Small intestine (tissue), 7 donors: ENCODE data around the gene CAPN14. TPM values are rescaled to one million over a fixed set of nuclear protein-coding genes. Genes with fewer than 3 reads are reported as not detected.

Experiments used
- DNase-seq, 2 donors: peaks; one replicate each; pipeline versions ENCODE4 v3.0.0 to v3.0.0-alpha.2; 2013
- FAIRE-seq: peaks from 2 replicates; lab custom pipeline; 2012; peaks lifted over from hg19 to GRCh38; lab: Jason Lieb, UNC
- H3K27ac ChIP-seq, 3 donors: one replicate each; pipeline ENCODE4 v1.5.1; 2013; ENCODE audit warnings: low read length in 2 of 3, mild to moderate bottlenecking in 2 of 3, control low read depth in 1 of 3, inconsistent platforms in 1 of 3, low read depth in 1 of 3, moderate library complexity in 1 of 3
- H3K27me3 ChIP-seq, 3 donors: one replicate each; pipeline ENCODE4 v1.6.1; 2013; ENCODE audit warnings: low read length in 3 of 3, inconsistent platforms in 1 of 3; ENCODE audit not compliant: control insufficient read depth in 3 of 3, insufficient read depth in 3 of 3
- H3K36me3 ChIP-seq, 3 donors: one replicate each; pipeline ENCODE4 v1.6.1; 2013; ENCODE audit warnings: low read length in 3 of 3, inconsistent platforms in 1 of 3, low read depth in 1 of 3, mild to moderate bottlenecking in 1 of 3, moderate library complexity in 1 of 3; ENCODE audit not compliant: control insufficient read depth in 3 of 3, insufficient read depth in 2 of 3
- H3K4me1 ChIP-seq, 3 donors: one replicate each; pipeline ENCODE4 v1.6.1; 2013; ENCODE audit warnings: low read length in 2 of 3, inconsistent platforms in 1 of 3, low read depth in 1 of 3, mild to moderate bottlenecking in 1 of 3, moderate library complexity in 1 of 3; ENCODE audit not compliant: control insufficient read depth in 3 of 3, insufficient read depth in 2 of 3
- H3K4me3 ChIP-seq, 3 donors: one replicate each; pipeline ENCODE4 v1.5.1; 2013; ENCODE audit warnings: low read length in 3 of 3, control low read depth in 1 of 3, inconsistent platforms in 1 of 3, low read depth in 1 of 3, mild to moderate bottlenecking in 1 of 3, moderate library complexity in 1 of 3
- H3K9me3 ChIP-seq, 2 donors: one replicate each; pipeline ENCODE4 v1.6.1; 2013; ENCODE audit warnings: low read depth in 1 of 2, low read length in 1 of 2; ENCODE audit not compliant: control insufficient read depth in 2 of 2, insufficient read depth in 1 of 2
- WGBS, 3 donors: extraction: QIAGEN DNeasy Blood & Tissue Kit; methylation state at CpG; one replicate each; pipeline ENCODE4 v1.1.7; 2013; 5-methylcytosine and 5-hydroxymethylcytosine counted together
- polyA plus RNA-seq, 4 donors: library from polyadenylated mRNA; stranded (reverse) in 3 of 4; unstranded in 1 of 4; fragments of 200-250 nt in 3 of 4; fragments of 120-200 nt in 1 of 4; gene quantifications; one replicate each; pipeline versions ENCODE4 v1.2.1 to v1.2.3, GENCODE V29; 2013
- donor health status: healthy with polysubstance abuse.
- donor health status: control.
- donor health status: control.
- donor health status: Bipolar disorder and iron deficiency.
- donor health status: healthy.

CAPN14 gene
- polyA plus RNA-seq, 4 donors: 0.06 to 0.15 TPM; not detected in 2

DNA sequence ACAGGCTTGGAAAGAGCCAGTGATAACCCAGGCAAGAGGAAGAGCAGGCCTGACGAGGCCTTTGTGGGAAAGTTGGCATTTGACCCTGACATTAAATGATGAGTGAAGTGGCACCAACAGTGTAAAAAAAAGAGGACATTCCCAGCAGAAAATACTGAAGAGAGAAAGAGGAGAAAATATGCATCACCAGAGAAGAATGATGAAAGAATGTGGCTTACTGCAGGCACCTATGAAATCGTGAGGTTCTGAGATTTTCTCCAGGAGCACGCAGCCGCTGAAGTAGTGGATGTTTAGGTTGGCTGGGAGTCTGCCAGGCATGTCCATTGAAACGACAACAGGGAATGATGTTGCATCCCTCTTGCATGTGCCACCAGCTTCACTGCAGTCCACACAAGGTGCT lies 30.4 kb upstream of the CAPN14 start:
- H3K4me1 ChIP-seq: no peaks in the 10 kb centered on the region
- H3K36me3 ChIP-seq: peaks cover 0 to 9% (median 0%) of the 10 kb centered on the region in 3 donors
- no peak for DNase-seq
- H3K4me3 ChIP-seq: no peak overlapping the region
- no peaks in the 10 kb centered on the region for H3K9me3 ChIP-seq
- FAIRE-seq: no peak
- H3K27ac ChIP-seq: no peak overlapping the region
- H3K27me3 ChIP-seq: no peaks in the 10 kb centered on the region
- WGBS, 3 donors: 87 to 89% (median 88%) methylated on average over 5 of the region's 5 CpGs

DNA sequence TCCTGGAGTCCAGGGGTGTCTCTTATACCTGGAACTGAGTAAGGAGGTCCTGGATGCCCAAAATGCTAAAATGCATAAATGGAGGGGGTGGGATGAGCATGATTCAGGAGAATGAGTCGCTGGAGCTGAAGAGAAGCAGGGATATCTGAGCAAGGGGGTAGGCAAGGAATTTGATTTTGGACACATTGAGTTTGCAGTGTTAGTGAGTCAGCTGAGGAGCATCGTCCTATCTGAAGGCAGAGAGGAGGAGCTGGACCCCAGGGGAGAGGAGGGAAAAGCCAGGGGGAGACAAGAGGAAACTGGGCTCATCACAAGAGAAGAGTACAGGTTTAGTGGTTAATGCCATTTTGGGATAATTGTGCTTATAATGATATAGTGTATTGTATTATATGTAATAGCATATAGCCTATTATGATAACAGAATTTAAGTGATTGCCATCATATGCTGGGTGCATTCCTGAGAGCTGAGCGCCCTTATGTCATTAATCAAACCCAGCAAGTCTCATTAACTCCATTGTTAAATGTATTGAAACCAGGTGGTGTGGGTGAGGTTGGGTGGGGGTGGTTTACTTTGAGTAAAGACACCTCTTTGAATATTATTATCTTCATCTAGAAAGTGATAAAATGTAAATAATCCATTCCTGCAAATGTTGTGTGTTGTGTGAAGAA lies 29.0 kb upstream of the CAPN14 start:
- no peaks in the 10 kb centered on the region for H3K9me3 ChIP-seq
- no peak overlapping the region for H3K4me3 ChIP-seq
- H3K4me1 ChIP-seq: no peaks in the 10 kb centered on the region
- no peak overlapping the region for H3K27ac ChIP-seq
- FAIRE-seq (no peak), DNase-seq (no peak)
- H3K27me3 ChIP-seq: no peaks in the 10 kb centered on the region
- H3K36me3 ChIP-seq: peaks cover 0 to 9% (median 0%) of the 10 kb centered on the region in 3 donors
- WGBS, 3 donors: 76 to 91% (median 85%) methylated on average over 3 of the region's 3 CpGs

DNA sequence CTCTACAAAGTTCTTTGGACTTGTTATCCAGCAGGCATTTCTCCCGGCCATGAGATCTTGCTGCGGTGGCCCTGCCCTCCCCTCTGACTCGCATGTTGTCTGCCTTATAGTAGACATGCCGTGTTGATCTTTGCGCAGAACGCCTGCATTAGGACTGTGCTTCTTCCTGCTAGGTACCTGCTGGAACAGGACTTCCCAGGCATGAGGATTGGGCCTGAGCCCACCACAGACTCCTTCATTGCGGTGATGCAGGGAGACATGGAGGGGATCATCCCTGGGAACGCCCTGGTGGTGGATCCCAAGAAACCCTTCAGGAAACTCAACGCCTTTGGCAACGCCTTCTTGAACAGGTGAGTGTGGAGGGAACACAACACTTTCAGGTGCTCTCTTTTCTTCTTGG lies 26.8 kb upstream of the CAPN14 start:
- peaks cover 0 to 2% (median 0%) of the 10 kb centered on the region in 3 donors for H3K36me3 ChIP-seq
- H3K27me3 ChIP-seq: no peaks in the 10 kb centered on the region
- 92 to 96% (median 94%) methylated on average over 10 of the region's 10 CpGs for WGBS, 3 donors
- no peak overlapping the region for H3K27ac ChIP-seq
- no peak overlapping the region for H3K4me3 ChIP-seq
- H3K4me1 ChIP-seq: no peaks in the 10 kb centered on the region
- DNase-seq: no peak
- no peak for FAIRE-seq
- H3K9me3 ChIP-seq: no peaks in the 10 kb centered on the region

DNA sequence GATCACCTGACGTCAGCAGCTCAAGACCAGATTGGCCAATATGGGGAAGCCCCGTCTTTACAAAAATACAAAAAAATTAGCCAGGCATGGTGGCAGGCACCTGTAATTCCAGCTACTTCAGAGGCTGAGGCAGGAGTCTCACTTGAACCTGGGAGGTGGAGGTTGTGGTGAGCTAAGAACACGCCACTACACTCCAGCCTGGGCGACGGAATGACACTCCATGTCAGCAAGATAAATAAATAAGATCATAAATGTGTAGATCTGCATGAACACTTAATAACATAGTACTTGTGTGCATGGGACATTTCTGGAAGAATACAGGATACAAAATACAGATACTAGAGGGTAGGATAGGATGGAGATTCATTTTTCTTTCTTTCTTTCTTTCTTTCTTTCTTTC lies 25.7 kb upstream of the CAPN14 start:
- Histone ChIP-seq H3K4me1 (no peaks in the 10 kb centered on the region), H3K4me3 (no peak overlapping the region), H3K27ac (no peak overlapping the region), H3K9me3 (no peaks in the 10 kb centered on the region), H3K27me3 (no peaks in the 10 kb centered on the region), H3K36me3 (no peaks in the 10 kb centered on the region)
- FAIRE-seq (no peak), DNase-seq (no peak)
- 93 to 95% (median 95%) methylated on average over 5 of the region's 5 CpGs for WGBS, 3 donors

DNA sequence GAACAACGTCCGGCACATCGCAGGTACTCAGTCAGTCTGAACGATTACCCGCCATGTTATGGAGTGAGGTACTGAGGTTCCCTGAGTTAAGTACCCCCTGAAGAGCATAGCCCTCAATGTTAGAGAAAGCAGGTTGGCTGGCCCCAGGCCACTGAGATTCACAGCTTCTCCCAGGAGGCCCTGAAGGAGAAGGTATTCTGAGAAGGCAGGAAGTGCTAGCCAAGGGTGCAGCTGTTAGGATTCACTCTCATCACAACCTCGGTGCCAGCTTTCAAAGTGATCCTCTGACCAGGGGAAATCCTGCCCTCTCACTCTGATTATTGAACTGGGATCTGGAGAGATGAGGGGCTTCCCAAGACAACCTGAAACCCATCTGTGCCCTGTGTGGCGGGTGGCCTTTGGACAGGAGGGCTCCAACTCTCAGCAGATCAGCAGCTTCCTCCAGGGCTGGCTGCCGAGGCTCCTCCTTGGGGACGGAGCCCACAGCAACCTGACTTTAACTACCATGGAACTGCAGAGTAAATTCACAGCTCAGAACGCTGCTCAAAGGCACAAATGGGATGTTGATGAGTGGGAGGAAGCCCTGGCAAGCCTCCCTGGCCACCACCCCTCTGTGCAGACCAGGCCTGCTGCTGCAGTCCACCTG lies 24.4 kb upstream of the CAPN14 start:
- 81 to 85% (median 82%) methylated on average over 10 of the region's 10 CpGs for WGBS, 3 donors
- no peaks in the 10 kb centered on the region for H3K36me3 ChIP-seq
- no peak overlapping the region for H3K4me3 ChIP-seq
- H3K4me1 ChIP-seq: no peaks in the 10 kb centered on the region
- no peak overlapping the region for H3K27ac ChIP-seq
- DNase-seq: no peak
- no peak for FAIRE-seq
- no peaks in the 10 kb centered on the region for H3K9me3 ChIP-seq
- H3K27me3 ChIP-seq: no peaks in the 10 kb centered on the region

DNA sequence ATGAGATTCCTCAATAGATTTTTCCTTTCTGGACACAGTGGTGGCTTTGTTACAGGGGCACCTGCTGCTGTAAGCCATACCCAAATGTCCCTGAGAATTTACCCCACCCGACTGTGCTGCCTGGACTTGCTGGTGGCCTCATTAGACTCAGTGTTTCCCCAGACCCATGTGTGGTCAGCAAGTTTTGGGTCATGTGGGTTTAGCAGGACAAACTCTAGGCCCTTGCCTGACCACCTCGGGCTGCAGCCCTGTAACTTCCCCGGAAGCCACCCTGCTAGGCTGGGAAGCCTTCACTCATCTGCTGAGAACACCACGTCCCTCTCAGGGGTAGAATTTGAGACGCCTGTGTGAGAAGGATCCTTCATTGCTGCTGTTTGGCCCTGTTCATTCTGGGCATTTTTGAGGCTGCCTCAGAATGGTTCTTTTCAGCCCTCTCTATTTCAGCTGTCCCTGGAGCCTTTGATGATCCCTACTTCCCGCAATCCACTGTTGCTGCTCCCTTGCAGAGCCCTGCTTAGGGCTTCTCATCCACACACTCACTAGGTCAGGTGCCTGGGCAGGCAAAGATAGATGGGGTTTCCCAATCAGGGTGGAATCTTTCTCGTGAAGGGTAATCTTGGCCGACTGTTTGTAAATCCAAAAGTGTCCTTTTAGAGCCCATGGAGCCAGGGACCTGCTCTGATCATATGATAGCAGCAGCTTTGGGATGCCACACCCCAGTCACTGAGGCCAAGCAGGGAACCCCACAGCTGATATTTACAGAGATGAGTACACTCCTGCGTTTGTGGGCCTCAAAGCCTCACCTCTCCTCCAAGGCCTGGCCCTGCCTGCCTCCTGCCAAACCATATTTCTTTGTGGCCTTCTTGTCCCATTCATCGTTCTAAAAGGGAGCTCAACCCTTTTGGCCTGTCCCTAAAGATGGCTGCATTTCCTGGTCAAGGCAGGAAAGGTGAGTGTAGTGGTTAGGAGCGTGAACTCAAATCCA lies 23.4 kb upstream of the CAPN14 start:
- Histone ChIP-seq H3K36me3 (no peaks in the 10 kb centered on the region), H3K27me3 (no peaks in the 10 kb centered on the region), H3K9me3 (no peaks in the 10 kb centered on the region), H3K4me3 (no peak overlapping the region), H3K27ac (no peak overlapping the region), H3K4me1 (no peaks in the 10 kb centered on the region)
- DNase-seq: no peak
- WGBS, 3 donors: 73 to 77% (median 77%) methylated on average over 11 of the region's 11 CpGs
- FAIRE-seq: no peak

DNA sequence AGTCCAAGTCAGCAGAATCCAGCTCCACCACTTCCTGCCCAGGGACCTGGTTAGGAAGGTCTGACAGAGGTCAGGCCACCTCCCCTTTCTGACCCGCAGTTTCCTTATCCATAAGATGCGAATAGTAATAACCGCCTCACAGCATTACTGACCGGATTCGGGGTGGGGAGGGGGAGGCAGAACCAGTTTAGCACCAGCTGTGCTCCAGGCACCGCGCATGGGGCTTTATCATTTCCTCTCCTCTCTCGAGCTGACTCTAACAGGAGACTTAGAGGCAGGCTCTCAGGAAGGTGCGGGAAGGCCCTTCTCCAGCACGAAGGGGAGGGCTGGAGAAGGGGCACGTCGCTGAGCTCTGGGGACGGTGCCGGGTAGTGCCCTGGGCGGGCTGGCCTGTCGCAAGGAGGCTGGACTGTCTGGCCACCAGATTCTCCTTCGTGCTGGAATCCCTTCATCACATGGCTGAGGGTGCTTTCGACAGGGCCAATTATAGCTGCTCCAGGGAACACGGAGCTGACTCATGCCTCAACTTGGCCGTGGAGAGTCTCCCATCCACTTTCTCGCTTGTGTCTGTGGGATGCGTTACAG lies 22.4 kb upstream of the CAPN14 start:
- WGBS, 3 donors: 67 to 85% (median 80%) methylated on average over 21 to 22 of the region's 22 CpGs
- no peak for FAIRE-seq
- H3K4me3 ChIP-seq: no peak overlapping the region
- no peaks in the 10 kb centered on the region for H3K9me3 ChIP-seq
- no peaks in the 10 kb centered on the region for H3K36me3 ChIP-seq
- H3K27me3 ChIP-seq: peaks cover 0 to 5% (median 0%) of the 10 kb centered on the region in 3 donors
- DNase-seq: no peak
- peak overlapping the region in 1 of 3 donors; percentile 0 for H3K27ac ChIP-seq
- peaks cover 0 to under 1% (median 0%) of the 10 kb centered on the region in 3 donors for H3K4me1 ChIP-seq
